Suprapubic skin (tissue), 4 donors: Measurements from ENCODE around the gene DGKB.

ENCODE experiments used
- EP300 ChIP-seq: sonication (generic); formaldehyde crosslinking; IDR thresholded peaks from one replicate; pipeline ENCODE4 v1.6.1; 2017; ENCODE audit warnings: antibody characterized with exemption
- POLR2A ChIP-seq, 2 donors: fragments of 450-650 bp; IDR thresholded peaks; one replicate each; pipeline ENCODE4 v1.6.1; 2017; ENCODE audit warnings: antibody characterized with exemption in 2 of 2, mild to moderate bottlenecking in 2 of 2, moderate library complexity in 2 of 2
- POLR2AphosphoS5 ChIP-seq, 3 donors: sonication (generic); formaldehyde crosslinking; IDR thresholded peaks; one replicate each; pipeline ENCODE4 v1.6.1; 2017; ENCODE audit warnings: antibody characterized with exemption in 3 of 3
- TF ChIP-seq, protein P1 (sequence below), 2 donors: fragments of 200-600 bp in 1 of 2; fragments of 450-650 bp in 1 of 2; sonication (generic) in 1 of 2; IDR thresholded peaks; one replicate each; pipeline ENCODE4 v1.5.1; 2016 to 2019; ENCODE audit warnings: antibody characterized with exemption in 2 of 2, mild to moderate bottlenecking in 1 of 2, moderate library complexity in 1 of 2

DNA sequence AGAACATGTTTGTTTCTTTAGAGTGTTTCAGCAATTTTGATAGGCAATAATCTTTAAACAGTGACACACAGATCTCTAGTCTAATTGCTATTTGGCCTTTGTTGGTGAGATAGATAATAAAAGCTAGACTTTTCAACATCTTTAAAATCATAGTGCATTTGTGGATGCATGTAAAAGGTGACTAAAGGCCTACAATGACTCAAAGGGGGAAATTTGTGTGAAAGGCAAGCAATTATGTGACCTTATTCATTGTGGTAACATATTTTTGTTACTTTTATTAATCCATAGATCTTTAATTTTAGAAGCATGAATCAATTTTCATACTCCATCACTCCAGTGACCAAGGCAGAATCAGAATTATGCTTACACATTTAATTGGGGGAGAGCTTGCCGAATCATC, 299.7 kb downstream of the DGKB start:
- TF ChIP-seq, protein P1, sequence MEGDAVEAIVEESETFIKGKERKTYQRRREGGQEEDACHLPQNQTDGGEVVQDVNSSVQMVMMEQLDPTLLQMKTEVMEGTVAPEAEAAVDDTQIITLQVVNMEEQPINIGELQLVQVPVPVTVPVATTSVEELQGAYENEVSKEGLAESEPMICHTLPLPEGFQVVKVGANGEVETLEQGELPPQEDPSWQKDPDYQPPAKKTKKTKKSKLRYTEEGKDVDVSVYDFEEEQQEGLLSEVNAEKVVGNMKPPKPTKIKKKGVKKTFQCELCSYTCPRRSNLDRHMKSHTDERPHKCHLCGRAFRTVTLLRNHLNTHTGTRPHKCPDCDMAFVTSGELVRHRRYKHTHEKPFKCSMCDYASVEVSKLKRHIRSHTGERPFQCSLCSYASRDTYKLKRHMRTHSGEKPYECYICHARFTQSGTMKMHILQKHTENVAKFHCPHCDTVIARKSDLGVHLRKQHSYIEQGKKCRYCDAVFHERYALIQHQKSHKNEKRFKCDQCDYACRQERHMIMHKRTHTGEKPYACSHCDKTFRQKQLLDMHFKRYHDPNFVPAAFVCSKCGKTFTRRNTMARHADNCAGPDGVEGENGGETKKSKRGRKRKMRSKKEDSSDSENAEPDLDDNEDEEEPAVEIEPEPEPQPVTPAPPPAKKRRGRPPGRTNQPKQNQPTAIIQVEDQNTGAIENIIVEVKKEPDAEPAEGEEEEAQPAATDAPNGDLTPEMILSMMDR (IDR thresholded peaks at IDR 0.05): no peak
- TF ChIP-seq EP300 (no peak), POLR2AphosphoS5 (IDR thresholded peaks at IDR 0.05) (no peak), POLR2A (IDR thresholded peaks at IDR 0.05) (no peak)
